ENCODE results near the gene TCP1.
A peak's percentile ranks its signal among the peaks of the same experiment; 100 is the strongest.
"Not testable (repeated sequence)": the region's sequence is repeated elsewhere in the genome, so short reads cannot be mapped to it uniquely, and the experiment has no call there.

Gene TCP1

GRCh38 chr6:159761129-159761872 lies 28.1 kb downstream of the TCP1 start:
- peaks cover 10% of the 10 kb centered on the region for H3K36me3 ChIP-seq (ENCODE audit: control insufficient read depth, insufficient read depth, low read length)
- no peaks in the 10 kb centered on the region for H3K9me3 ChIP-seq (ENCODE audit: control insufficient read depth, insufficient read depth, low read length)
- H3K4me1 ChIP-seq (ENCODE audit: control insufficient read depth, insufficient read depth, low read length), result peaks cover 8% of the 10 kb centered on the region
- peak overlapping the region; percentile 72 for H3K4me3 ChIP-seq (ENCODE audit: low read depth, low read length)
- no peaks in the 10 kb centered on the region for H3K27me3 ChIP-seq (ENCODE audit: control insufficient read depth, insufficient read depth, low read length)
- peak overlapping the region; percentile 94 for H3K9ac ChIP-seq (ENCODE audit: low read depth, low read length)

GRCh38 chr6:159760602-159761057 lies 28.8 kb downstream of the TCP1 start:
- no peaks in the 10 kb centered on the region for H3K27me3 ChIP-seq (ENCODE audit: control insufficient read depth, insufficient read depth, low read length)
- peak overlapping the region; percentile 72 for H3K4me3 ChIP-seq (ENCODE audit: low read depth, low read length)
- no peaks in the 10 kb centered on the region for H3K9me3 ChIP-seq (ENCODE audit: control insufficient read depth, insufficient read depth, low read length)
- peaks cover 8% of the 10 kb centered on the region for H3K4me1 ChIP-seq (ENCODE audit: control insufficient read depth, insufficient read depth, low read length)
- peaks cover 16% of the 10 kb centered on the region for H3K36me3 ChIP-seq (ENCODE audit: control insufficient read depth, insufficient read depth, low read length)
- H3K9ac ChIP-seq (ENCODE audit: low read depth, low read length), result peak overlapping the region; percentile 94

- Histone ChIP-seq H3K9me3 (ENCODE audit: control insufficient read depth, insufficient read depth, low read length) (no peaks in the 10 kb centered on the region), H3K4me1 (ENCODE audit: control insufficient read depth, insufficient read depth, low read length) (peaks cover 8% of the 10 kb centered on the region), H3K4me3 (ENCODE audit: low read depth, low read length) (no peak overlapping the region), H3K27me3 (ENCODE audit: control insufficient read depth, insufficient read depth, low read length) (no peaks in the 10 kb centered on the region), H3K9ac (ENCODE audit: low read depth, low read length) (no peak overlapping the region), H3K36me3 (ENCODE audit: control insufficient read depth, insufficient read depth, low read length) (peaks cover 20% of the 10 kb centered on the region)
These were observed 29.8 kb downstream of the TCP1 start for GRCh38 chr6:159759645-159760044.

- Histone ChIP-seq H3K4me3 (ENCODE audit: low read depth, low read length) (no peak overlapping the region), H3K9me3 (ENCODE audit: control insufficient read depth, insufficient read depth, low read length) (no peaks in the 10 kb centered on the region), H3K4me1 (ENCODE audit: control insufficient read depth, insufficient read depth, low read length) (peaks cover 8% of the 10 kb centered on the region), H3K36me3 (ENCODE audit: control insufficient read depth, insufficient read depth, low read length) (peaks cover 13% of the 10 kb centered on the region), H3K9ac (ENCODE audit: low read depth, low read length) (no peak overlapping the region), H3K27me3 (ENCODE audit: control insufficient read depth, insufficient read depth, low read length) (no peaks in the 10 kb centered on the region)
These were observed 31.1 kb downstream of the TCP1 start for GRCh38 chr6:159758031-159759001.

- Histone ChIP-seq H3K9me3 (ENCODE audit: control insufficient read depth, insufficient read depth, low read length) (no peaks in the 10 kb centered on the region), H3K4me3 (ENCODE audit: low read depth, low read length) (no peak overlapping the region), H3K4me1 (ENCODE audit: control insufficient read depth, insufficient read depth, low read length) (peaks cover 8% of the 10 kb centered on the region), H3K9ac (ENCODE audit: low read depth, low read length) (no peak overlapping the region), H3K36me3 (ENCODE audit: control insufficient read depth, insufficient read depth, low read length) (peaks cover 13% of the 10 kb centered on the region), H3K27me3 (ENCODE audit: control insufficient read depth, insufficient read depth, low read length) (no peaks in the 10 kb centered on the region)
These were observed 32.9 kb downstream of the TCP1 start for GRCh38 chr6:159756508-159756907.

- H3K4me3 ChIP-seq (ENCODE audit: low read depth, low read length), result no peak overlapping the region
- H3K4me1 ChIP-seq (ENCODE audit: control insufficient read depth, insufficient read depth, low read length), result peaks cover 3% of the 10 kb centered on the region
- no peaks in the 10 kb centered on the region for H3K27me3 ChIP-seq (ENCODE audit: control insufficient read depth, insufficient read depth, low read length)
- no peak overlapping the region for H3K9ac ChIP-seq (ENCODE audit: low read depth, low read length)
- no peaks in the 10 kb centered on the region for H3K9me3 ChIP-seq (ENCODE audit: control insufficient read depth, insufficient read depth, low read length)
- peaks cover 13% of the 10 kb centered on the region for H3K36me3 ChIP-seq (ENCODE audit: control insufficient read depth, insufficient read depth, low read length)
These were observed 34.2 kb downstream of the TCP1 start for GRCh38 chr6:159754959-159755914.

GRCh38 chr6:159754401-159754800 lies 35.0 kb downstream of the TCP1 start:
- no peaks in the 10 kb centered on the region for H3K27me3 ChIP-seq (ENCODE audit: control insufficient read depth, insufficient read depth, low read length)
- no peak overlapping the region for H3K9ac ChIP-seq (ENCODE audit: low read depth, low read length)
- H3K4me3 ChIP-seq (ENCODE audit: low read depth, low read length), result no peak overlapping the region
- H3K4me1 ChIP-seq (ENCODE audit: control insufficient read depth, insufficient read depth, low read length), result no peaks in the 10 kb centered on the region
- no peaks in the 10 kb centered on the region for H3K9me3 ChIP-seq (ENCODE audit: control insufficient read depth, insufficient read depth, low read length)
- peaks cover 13% of the 10 kb centered on the region for H3K36me3 ChIP-seq (ENCODE audit: control insufficient read depth, insufficient read depth, low read length)

GRCh38 chr6:159753081-159753872 lies 36.1 kb downstream of the TCP1 start:
- Histone ChIP-seq H3K4me1 (ENCODE audit: control insufficient read depth, insufficient read depth, low read length) (no peaks in the 10 kb centered on the region), H3K4me3 (ENCODE audit: low read depth, low read length) (no peak overlapping the region), H3K9me3 (ENCODE audit: control insufficient read depth, insufficient read depth, low read length) (no peaks in the 10 kb centered on the region), H3K36me3 (ENCODE audit: control insufficient read depth, insufficient read depth, low read length) (peaks cover 13% of the 10 kb centered on the region), H3K9ac (ENCODE audit: low read depth, low read length) (no peak overlapping the region), H3K27me3 (ENCODE audit: control insufficient read depth, insufficient read depth, low read length) (no peaks in the 10 kb centered on the region)

GRCh38 chr6:159751448-159751847 lies 38.0 kb downstream of the TCP1 start:
- Histone ChIP-seq H3K4me1 (ENCODE audit: control insufficient read depth, insufficient read depth, low read length) (no peaks in the 10 kb centered on the region), H3K9ac (ENCODE audit: low read depth, low read length) (no peak overlapping the region), H3K9me3 (ENCODE audit: control insufficient read depth, insufficient read depth, low read length) (no peaks in the 10 kb centered on the region), H3K4me3 (ENCODE audit: low read depth, low read length) (no peak overlapping the region), H3K36me3 (ENCODE audit: control insufficient read depth, insufficient read depth, low read length) (peaks cover 13% of the 10 kb centered on the region), H3K27me3 (ENCODE audit: control insufficient read depth, insufficient read depth, low read length) (no peaks in the 10 kb centered on the region)

- not testable (repeated sequence) for H3K4me3 ChIP-seq (ENCODE audit: low read depth, low read length); H3K36me3 ChIP-seq (ENCODE audit: control insufficient read depth, insufficient read depth, low read length); H3K9me3 ChIP-seq (ENCODE audit: control insufficient read depth, insufficient read depth, low read length); H3K4me1 ChIP-seq (ENCODE audit: control insufficient read depth, insufficient read depth, low read length); H3K9ac ChIP-seq (ENCODE audit: low read depth, low read length); H3K27me3 ChIP-seq (ENCODE audit: control insufficient read depth, insufficient read depth, low read length)
These were observed 41.3 kb downstream of the TCP1 start for GRCh38 chr6:159748127-159748526.

Data from iPS-15b (cell line).